HG03342 (cell line): ENCODE measurements around the gene SMC5.

ENCODE experiments used
- ATAC-seq: cut with Tn5 transposase; IDR thresholded peaks from one replicate; pipeline ENCODE4 v1.9.1; 2021; ENCODE audit warnings: mild to moderate bottlenecking, moderate library complexity; ENCODE audit not compliant: unreplicated experiment

SMC5 gene

GRCh38 chr9:70403618-70404025, 144.8 kb downstream of the SMC5 start:
- ATAC-seq, result no peak

DNA sequence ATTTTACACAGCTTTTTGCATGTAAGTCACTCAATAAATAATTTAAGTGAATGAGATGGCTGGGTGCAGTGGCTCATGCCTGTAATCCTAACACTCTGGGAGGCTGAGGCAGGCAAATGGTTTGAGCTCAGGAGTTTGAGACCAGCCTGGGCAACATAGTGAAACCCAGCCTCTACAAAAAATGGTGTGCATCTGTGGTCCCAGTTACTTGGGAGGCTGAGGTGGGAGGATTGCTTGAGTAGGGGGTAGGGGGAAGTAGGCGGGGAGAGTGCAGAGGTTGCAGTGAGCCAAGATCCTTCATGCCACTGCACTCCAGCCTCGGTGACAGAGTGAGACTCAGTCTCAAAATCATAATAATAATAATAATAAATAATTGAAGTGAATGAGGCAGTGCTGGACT, 145.5 kb downstream of the SMC5 start:
- ATAC-seq, result no peak
